Measurements from ENCODE around the gene MAP3K4.

Gene MAP3K4

DNA sequence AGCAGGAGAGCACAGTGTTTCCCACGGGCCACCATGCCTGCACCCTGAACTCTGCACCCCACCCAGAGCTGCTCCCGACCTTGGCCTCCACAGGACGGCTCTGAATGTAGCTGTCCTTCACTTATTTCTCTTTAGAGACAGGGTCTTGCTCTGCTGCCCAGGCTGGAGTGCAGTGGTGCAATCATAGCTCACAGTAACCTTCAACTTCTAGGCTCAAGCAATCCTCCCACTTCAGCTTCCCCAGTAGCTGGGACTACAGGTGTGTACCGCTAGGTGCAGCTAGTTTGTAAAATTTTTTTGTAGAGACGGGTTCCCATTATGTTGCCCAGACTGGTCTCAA, 151.4 kb downstream of the MAP3K4 start:
- TF ChIP-seq ISL1 (CRISPR knock-in tag; IDR thresholded peaks at IDR 0.05), result no peak
- TF ChIP-seq BACH2 (CRISPR knock-in tag; IDR thresholded peaks at IDR 0.05; ENCODE audit: borderline replicate concordance), result no peak
- no peak for TF ChIP-seq ARNTL (CRISPR knock-in tag; IDR thresholded peaks at IDR 0.05; ENCODE audit: borderline replicate concordance, low read depth)
- no peak for TF ChIP-seq PPARA (CRISPR knock-in tag; IDR thresholded peaks at IDR 0.05; ENCODE audit: borderline replicate concordance)
- no peak for TF ChIP-seq OSR1 (CRISPR knock-in tag; IDR thresholded peaks at IDR 0.05)
- TF ChIP-seq, protein P1, sequence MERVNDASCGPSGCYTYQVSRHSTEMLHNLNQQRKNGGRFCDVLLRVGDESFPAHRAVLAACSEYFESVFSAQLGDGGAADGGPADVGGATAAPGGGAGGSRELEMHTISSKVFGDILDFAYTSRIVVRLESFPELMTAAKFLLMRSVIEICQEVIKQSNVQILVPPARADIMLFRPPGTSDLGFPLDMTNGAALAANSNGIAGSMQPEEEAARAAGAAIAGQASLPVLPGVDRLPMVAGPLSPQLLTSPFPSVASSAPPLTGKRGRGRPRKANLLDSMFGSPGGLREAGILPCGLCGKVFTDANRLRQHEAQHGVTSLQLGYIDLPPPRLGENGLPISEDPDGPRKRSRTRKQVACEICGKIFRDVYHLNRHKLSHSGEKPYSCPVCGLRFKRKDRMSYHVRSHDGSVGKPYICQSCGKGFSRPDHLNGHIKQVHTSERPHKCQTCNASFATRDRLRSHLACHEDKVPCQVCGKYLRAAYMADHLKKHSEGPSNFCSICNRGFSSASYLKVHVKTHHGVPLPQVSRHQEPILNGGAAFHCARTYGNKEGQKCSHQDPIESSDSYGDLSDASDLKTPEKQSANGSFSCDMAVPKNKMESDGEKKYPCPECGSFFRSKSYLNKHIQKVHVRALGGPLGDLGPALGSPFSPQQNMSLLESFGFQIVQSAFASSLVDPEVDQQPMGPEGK (CRISPR knock-in tag; IDR thresholded peaks at IDR 0.05; ENCODE audit: borderline replicate concordance), result no peak
- no peak for TF ChIP-seq ZC3H10 (CRISPR knock-in tag; IDR thresholded peaks at IDR 0.05)
- TF ChIP-seq, protein P2, sequence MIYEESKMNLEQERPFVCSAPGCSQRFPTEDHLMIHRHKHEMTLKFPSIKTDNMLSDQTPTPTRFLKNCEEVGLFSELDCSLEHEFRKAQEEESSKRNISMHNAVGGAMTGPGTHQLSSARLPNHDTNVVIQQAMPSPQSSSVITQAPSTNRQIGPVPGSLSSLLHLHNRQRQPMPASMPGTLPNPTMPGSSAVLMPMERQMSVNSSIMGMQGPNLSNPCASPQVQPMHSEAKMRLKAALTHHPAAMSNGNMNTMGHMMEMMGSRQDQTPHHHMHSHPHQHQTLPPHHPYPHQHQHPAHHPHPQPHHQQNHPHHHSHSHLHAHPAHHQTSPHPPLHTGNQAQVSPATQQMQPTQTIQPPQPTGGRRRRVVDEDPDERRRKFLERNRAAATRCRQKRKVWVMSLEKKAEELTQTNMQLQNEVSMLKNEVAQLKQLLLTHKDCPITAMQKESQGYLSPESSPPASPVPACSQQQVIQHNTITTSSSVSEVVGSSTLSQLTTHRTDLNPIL (CRISPR knock-in tag; IDR thresholded peaks at IDR 0.05; ENCODE audit: low read depth), result no peak
- no peak for TF ChIP-seq SNAI2 (CRISPR knock-in tag; IDR thresholded peaks at IDR 0.05)
- no peak for TF ChIP-seq ZNF70 (CRISPR knock-in tag; IDR thresholded peaks at IDR 0.05)
- no peak for TF ChIP-seq CSDC2 (CRISPR knock-in tag; IDR thresholded peaks at IDR 0.05)
- TF ChIP-seq TCF4 (CRISPR knock-in tag; IDR thresholded peaks at IDR 0.05; ENCODE audit: borderline replicate concordance), result no peak
- no peak for TF ChIP-seq ZFP30 (CRISPR knock-in tag; IDR thresholded peaks at IDR 0.05)
- TF ChIP-seq TSHZ2 (CRISPR knock-in tag; IDR thresholded peaks at IDR 0.05), result no peak
- TF ChIP-seq TOX (CRISPR knock-in tag; IDR thresholded peaks at IDR 0.05; ENCODE audit: borderline replicate concordance), result no peak
- no peak for TF ChIP-seq GLIS3 (CRISPR knock-in tag; IDR thresholded peaks at IDR 0.05)
- TF ChIP-seq RARB (CRISPR knock-in tag; IDR thresholded peaks at IDR 0.05), result no peak
- ATAC-seq, result no peak

DNA sequence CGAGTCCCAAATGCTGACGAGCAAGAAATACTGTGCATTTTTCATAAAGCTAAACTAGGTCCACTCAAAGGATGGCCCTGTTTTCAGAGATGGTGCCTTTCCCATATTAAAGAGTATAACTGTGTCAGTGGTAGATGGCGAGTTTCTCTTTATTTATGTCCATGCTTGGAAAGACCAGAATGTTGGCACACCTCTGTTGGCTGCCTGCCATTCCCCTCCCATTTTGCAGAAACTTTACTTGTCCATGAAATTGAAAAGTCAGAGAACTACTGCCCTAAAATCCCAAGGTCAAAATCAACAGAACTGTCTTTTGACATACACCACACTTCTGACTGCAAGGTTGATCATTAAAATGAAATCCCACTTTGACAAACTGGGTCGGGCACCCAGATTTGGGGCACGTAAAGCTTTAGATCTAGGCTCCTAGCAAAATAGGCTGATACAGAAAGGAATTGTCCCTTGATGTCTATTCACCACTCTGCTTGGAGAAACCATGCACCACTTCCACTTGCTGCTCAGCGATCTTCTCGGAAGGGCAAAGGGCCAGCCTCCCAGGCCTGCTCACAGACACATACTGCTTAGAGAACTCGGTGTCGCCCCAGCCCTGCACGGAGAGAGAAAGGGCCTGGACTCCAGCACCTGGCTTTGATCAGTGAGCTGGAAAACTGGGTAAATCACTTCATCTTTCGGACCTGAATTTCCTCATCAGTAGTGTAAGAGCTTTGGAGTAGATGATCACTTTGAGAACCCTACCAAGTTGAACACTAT, 152.3 kb downstream of the MAP3K4 start:
- ATAC-seq, result no peak
- TF ChIP-seq ZNF565 (CRISPR knock-in tag; conservative IDR thresholded peaks at IDR 0.05; ENCODE audit: low read depth), result no peak

GRCh38 chr6:161150136-161150535, 158.6 kb downstream of the MAP3K4 start:
- no peak for ATAC-seq

More at GRCh38 chr6:161150136-161150535, 158.6 kb downstream of the MAP3K4 start:
- TF ChIP-seq ISL1 (CRISPR knock-in tag; IDR thresholded peaks at IDR 0.05) (no peak), POU6F1 (CRISPR knock-in tag; IDR thresholded peaks at IDR 0.05; ENCODE audit: borderline replicate concordance, low read depth) (no peak), ESRRG (CRISPR knock-in tag; IDR thresholded peaks at IDR 0.05) (no peak), TSHZ2 (CRISPR knock-in tag; IDR thresholded peaks at IDR 0.05) (no peak), TCF4 (CRISPR knock-in tag; IDR thresholded peaks at IDR 0.05; ENCODE audit: borderline replicate concordance) (no peak), TOX (CRISPR knock-in tag; IDR thresholded peaks at IDR 0.05; ENCODE audit: borderline replicate concordance) (no peak)
- TF ChIP-seq, protein P1 (CRISPR knock-in tag; IDR thresholded peaks at IDR 0.05; ENCODE audit: borderline replicate concordance), result no peak
